ENCODE data around the gene NRIP1.

DNA sequence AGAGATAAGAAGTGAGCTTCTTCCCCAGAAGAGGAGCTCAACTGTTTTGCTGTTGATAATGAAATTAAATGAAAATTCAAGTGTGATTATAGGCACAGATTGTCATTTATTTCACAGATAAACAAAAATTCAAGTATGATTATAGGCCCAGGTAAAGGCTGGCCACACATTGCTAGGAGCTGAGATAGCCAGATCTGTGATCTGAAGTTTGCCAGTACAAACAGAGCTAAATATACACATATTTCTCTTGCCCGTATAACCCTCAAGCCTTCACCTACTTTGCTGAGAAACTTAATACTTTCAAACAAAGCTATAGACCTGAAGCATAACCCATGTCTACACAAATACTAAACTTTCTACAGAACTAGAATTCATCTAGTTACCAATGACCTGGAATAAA lies 31.3 kb upstream of the NRIP1 start:
- TF ChIP-seq, protein P1, sequence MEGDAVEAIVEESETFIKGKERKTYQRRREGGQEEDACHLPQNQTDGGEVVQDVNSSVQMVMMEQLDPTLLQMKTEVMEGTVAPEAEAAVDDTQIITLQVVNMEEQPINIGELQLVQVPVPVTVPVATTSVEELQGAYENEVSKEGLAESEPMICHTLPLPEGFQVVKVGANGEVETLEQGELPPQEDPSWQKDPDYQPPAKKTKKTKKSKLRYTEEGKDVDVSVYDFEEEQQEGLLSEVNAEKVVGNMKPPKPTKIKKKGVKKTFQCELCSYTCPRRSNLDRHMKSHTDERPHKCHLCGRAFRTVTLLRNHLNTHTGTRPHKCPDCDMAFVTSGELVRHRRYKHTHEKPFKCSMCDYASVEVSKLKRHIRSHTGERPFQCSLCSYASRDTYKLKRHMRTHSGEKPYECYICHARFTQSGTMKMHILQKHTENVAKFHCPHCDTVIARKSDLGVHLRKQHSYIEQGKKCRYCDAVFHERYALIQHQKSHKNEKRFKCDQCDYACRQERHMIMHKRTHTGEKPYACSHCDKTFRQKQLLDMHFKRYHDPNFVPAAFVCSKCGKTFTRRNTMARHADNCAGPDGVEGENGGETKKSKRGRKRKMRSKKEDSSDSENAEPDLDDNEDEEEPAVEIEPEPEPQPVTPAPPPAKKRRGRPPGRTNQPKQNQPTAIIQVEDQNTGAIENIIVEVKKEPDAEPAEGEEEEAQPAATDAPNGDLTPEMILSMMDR (optimal IDR thresholded peaks at IDR 0.05 in 1 of 3, IDR thresholded peaks at IDR 0.05 in 1 of 3, conservative IDR thresholded peaks at IDR 0.05 in 1 of 3; ENCODE audit: extremely low read depth in 1 of 3, insufficient read depth in 2 of 3, low read length in 3 of 3), result no peak
- TF ChIP-seq EZH2 (IDR thresholded peaks at IDR 0.05; ENCODE audit: low read length), result no peak
